NB4 (cell line): ENCODE measurements around the gene UBE2V1.

Experiments used
- MYC ChIP-seq: IDR thresholded peaks from 2 replicates; pipeline ENCODE4 v1.6.1; 2011; ENCODE audit warnings: low read depth, low read length
- POLR2A ChIP-seq: IDR thresholded peaks from 2 replicates; pipeline ENCODE4 v1.6.1; 2011; ENCODE audit warnings: mild to moderate bottlenecking; ENCODE audit not compliant: insufficient read length; ENCODE audit errors: extremely low read depth
- TF ChIP-seq, protein P1 (sequence below): IDR thresholded peaks from one replicate; pipeline ENCODE4 v1.5.1; 2012; ENCODE audit warnings: low read depth, low read length
- TF ChIP-seq, protein P2 (sequence below): IDR thresholded peaks from 2 replicates; pipeline ENCODE4 v1.6.1; 2011; ENCODE audit warnings: low read depth, low read length

DNA sequence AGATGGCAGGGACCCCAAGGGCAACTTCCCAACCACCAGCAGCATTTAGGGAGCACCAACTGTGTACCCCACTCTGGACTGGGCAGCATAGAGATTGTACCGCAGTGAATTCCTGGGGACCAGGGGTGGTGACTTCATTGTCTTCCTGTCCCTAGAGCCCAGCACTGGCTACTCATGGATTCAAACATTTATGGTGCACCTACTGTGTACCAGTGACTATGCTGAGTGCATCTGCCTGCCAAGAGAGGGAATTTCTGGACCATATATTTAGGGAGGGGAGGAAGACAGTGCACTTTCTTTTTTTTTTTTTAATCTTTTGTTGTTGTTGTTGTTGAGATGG lies 55.3 kb downstream of the UBE2V1 start:
- TF ChIP-seq, protein P1, sequence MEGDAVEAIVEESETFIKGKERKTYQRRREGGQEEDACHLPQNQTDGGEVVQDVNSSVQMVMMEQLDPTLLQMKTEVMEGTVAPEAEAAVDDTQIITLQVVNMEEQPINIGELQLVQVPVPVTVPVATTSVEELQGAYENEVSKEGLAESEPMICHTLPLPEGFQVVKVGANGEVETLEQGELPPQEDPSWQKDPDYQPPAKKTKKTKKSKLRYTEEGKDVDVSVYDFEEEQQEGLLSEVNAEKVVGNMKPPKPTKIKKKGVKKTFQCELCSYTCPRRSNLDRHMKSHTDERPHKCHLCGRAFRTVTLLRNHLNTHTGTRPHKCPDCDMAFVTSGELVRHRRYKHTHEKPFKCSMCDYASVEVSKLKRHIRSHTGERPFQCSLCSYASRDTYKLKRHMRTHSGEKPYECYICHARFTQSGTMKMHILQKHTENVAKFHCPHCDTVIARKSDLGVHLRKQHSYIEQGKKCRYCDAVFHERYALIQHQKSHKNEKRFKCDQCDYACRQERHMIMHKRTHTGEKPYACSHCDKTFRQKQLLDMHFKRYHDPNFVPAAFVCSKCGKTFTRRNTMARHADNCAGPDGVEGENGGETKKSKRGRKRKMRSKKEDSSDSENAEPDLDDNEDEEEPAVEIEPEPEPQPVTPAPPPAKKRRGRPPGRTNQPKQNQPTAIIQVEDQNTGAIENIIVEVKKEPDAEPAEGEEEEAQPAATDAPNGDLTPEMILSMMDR = no peak
- no peak for TF ChIP-seq POLR2A
- no peak for TF ChIP-seq MYC
- TF ChIP-seq, protein P2, sequence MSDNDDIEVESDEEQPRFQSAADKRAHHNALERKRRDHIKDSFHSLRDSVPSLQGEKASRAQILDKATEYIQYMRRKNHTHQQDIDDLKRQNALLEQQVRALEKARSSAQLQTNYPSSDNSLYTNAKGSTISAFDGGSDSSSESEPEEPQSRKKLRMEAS = no peak
